K562 (cell line): ENCODE data around the gene USP20. TPM values are rescaled to one million over a fixed set of nuclear protein-coding genes. Genes with fewer than 3 reads are reported as not detected.
A peak's percentile ranks its signal among the peaks of the same experiment; 100 is the strongest.

Source experiments
- DEAF1 ChIP-seq: fragments of 450-650 bp; formaldehyde crosslinking; IDR thresholded peaks from 2 replicates; pipeline ENCODE4 v1.4.0; 2020; ENCODE audit warnings: mild to moderate bottlenecking, moderate library complexity
- NFIX ChIP-seq: fragments of 250-450 bp; sonication (Bioruptor Pico); IDR thresholded peaks from 2 replicates; pipeline ENCODE4 v1.4.0; 2020; ENCODE audit warnings: low read depth, mild to moderate bottlenecking, moderate library complexity
- SLC30A9 ChIP-seq: fragments of 250-450 bp; sonication (Bioruptor Pico); IDR thresholded peaks from 2 replicates; pipeline ENCODE4 v1.8.0; 2022; ENCODE audit warnings: mild to moderate bottlenecking, moderate library complexity
- TAF7 ChIP-seq: fragments of 450-650 bp; IDR thresholded peaks from 2 replicates; pipeline ENCODE4 v1.6.1; 2016; ENCODE audit warnings: missing genetic modification characterization, missing compliant biosample characterization
- ZNF24 ChIP-seq: fragments of 450-650 bp; IDR thresholded peaks from 2 replicates; pipeline ENCODE4 v1.6.1; 2016
- ZNF609 ChIP-seq: sonication (generic); formaldehyde crosslinking; IDR thresholded peaks from 2 replicates; pipeline ENCODE4 v1.8.1; 2023; ENCODE audit warnings: missing genetic modification reagents, mild to moderate bottlenecking, borderline replicate concordance
- polyA plus RNA-seq, 8 experiments: library from polyadenylated mRNA; depleted of rRNA in 4 of 8; stranded (reverse) in 5 of 8; unstranded in 3 of 8; fragments of >200 nt; fragmentation: Nextera tagmentation in 2 of 8; fragmentation: Illumina TruSeq in 1 of 8; extraction: Ambion mirVana in 2 of 8; extraction: Trizol in 1 of 8; gene quantifications; 2 replicates each; pipeline versions ENCODE4 v1.2.1 to v1.2.3, GENCODE V29; 2011 to 2014; ENCODE audit warnings: inconsistent platforms in 1 of 8, missing spikeins in 1 of 8
- total RNA-seq, 7 experiments: library from RNA; depleted of rRNA in 6 of 7; stranded (reverse); fragments of >200 nt in 6 of 7; fragmentation: Illumina TruSeq in 2 of 7; extraction: Trizol in 2 of 7; gene quantifications; 2 replicates each; pipeline versions ENCODE4 v1.2.1 to v1.2.3, GENCODE V29; 2011 to 2021; ENCODE audit warnings: low replicate concordance in 1 of 7
- TF ChIP-seq, protein P1 (sequence below), 2 experiments: IDR thresholded peaks in 1 of 2; conservative IDR thresholded peaks in 1 of 2; 2 replicates each; pipeline ENCODE4 v1.6.1; 2016; ENCODE audit warnings: low read depth in 2 of 2, mild to moderate bottlenecking in 1 of 2, missing compliant biosample characterization in 1 of 2, missing genetic modification characterization in 1 of 2, moderate library complexity in 1 of 2
- TF ChIP-seq, protein P2 (sequence below), 2 experiments: IDR thresholded peaks; 2 replicates each; pipeline ENCODE4 v1.6.1; 2011; ENCODE audit warnings: borderline replicate concordance in 1 of 2, control low read depth in 1 of 2, low read depth in 1 of 2, low read length in 1 of 2, mild to moderate bottlenecking in 1 of 2, mixed read lengths in 1 of 2, moderate library complexity in 1 of 2; ENCODE audit not compliant: insufficient read depth in 1 of 2, insufficient read length in 1 of 2, poor library complexity in 1 of 2, severe bottlenecking in 1 of 2; ENCODE audit errors: extremely low read depth in 1 of 2

USP20 gene
- total and polyA plus RNA-seq, 9 of the 15 experiments (the other 6 are each of a cell fraction or from before 2014, with no cell fraction given), result 1.9 to 136 (median 49.1) TPM

DNA sequence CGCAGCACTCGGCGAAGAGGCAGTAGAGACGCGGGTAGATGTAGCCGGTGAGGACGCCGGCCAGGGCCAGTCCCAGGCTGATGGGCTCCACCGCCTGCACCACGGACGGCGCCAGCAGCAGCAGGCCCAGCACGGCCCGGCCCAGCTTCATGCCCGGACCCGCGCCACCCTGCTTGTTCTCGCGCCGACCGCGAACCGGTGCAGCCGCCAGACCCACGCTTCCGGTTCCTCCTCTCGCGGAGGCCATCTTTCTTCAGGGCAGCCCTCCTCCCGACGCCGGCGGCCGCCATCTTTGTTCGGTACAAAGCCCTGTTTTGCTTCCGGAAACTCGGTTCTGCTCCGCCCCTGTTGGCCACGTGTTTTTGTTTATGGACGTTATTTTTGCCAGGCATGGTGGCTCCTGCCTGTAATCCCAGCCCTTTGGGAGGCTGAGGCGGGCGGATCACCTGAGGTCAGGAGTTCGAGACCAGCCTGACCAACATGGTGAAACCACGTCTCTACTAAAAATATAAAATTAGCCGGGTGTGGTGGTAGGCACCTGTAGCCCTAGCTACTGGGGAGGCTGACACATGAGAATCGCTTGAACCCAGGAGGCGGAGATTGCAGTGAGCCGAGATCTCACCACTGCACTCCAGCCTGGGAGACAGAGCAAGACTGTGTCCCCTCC lies 11.2 kb upstream of the USP20 start, which contains the start of gene TOR1A (continued):
- TF ChIP-seq TAF7 (tag) (peak; percentile 87), ZNF24 (no peak; the same call in 1 of the 2 replicates), NFIX (no peak), DEAF1 (CRISPR knock-in tag) (no peak), SLC30A9 (CRISPR knock-in tag) (no peak), ZNF609 (CRISPR knock-in tag) (peak; percentile 79; the same call in 1 of the 2 replicates)
- TF ChIP-seq, protein P1, sequence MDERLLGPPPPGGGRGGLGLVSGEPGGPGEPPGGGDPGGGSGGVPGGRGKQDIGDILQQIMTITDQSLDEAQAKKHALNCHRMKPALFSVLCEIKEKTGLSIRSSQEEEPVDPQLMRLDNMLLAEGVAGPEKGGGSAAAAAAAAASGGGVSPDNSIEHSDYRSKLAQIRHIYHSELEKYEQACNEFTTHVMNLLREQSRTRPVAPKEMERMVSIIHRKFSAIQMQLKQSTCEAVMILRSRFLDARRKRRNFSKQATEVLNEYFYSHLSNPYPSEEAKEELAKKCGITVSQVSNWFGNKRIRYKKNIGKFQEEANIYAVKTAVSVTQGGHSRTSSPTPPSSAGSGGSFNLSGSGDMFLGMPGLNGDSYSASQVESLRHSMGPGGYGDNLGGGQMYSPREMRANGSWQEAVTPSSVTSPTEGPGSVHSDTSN (CRISPR knock-in tag; IDR thresholded peaks at IDR 0.05; ENCODE audit: low read depth), result no peak
- TF ChIP-seq, protein P1 (tag; conservative IDR thresholded peaks at IDR 0.05; ENCODE audit: low read depth), result 0 out of 2 replicates have a peak, but pooled peaks have one; percentile 23
- TF ChIP-seq, protein P2, sequence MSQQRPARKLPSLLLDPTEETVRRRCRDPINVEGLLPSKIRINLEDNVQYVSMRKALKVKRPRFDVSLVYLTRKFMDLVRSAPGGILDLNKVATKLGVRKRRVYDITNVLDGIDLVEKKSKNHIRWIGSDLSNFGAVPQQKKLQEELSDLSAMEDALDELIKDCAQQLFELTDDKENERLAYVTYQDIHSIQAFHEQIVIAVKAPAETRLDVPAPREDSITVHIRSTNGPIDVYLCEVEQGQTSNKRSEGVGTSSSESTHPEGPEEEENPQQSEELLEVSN (IDR thresholded peaks at IDR 0.05; ENCODE audit: borderline replicate concordance in 1 of 2, extremely low read depth in 1 of 2, insufficient read depth in 1 of 2, insufficient read length in 1 of 2, low read depth in 1 of 2, low read length in 1 of 2, poor library complexity in 1 of 2, severe bottlenecking in 1 of 2), result peak; percentile 65 to 73
